ENCODE data around the gene SCN3B.

The SCN3B gene

GRCh38 chr11:123597859-123598258 lies 56.6 kb downstream of the SCN3B start:
- DNase-seq (ENCODE audit: low read depth in 2 of 2): no peak

- DNase-seq (ENCODE audit: low read depth in 2 of 2): no peak
Measured at GRCh38 chr11:123594921-123595320, 59.5 kb downstream of the SCN3B start.

DNA sequence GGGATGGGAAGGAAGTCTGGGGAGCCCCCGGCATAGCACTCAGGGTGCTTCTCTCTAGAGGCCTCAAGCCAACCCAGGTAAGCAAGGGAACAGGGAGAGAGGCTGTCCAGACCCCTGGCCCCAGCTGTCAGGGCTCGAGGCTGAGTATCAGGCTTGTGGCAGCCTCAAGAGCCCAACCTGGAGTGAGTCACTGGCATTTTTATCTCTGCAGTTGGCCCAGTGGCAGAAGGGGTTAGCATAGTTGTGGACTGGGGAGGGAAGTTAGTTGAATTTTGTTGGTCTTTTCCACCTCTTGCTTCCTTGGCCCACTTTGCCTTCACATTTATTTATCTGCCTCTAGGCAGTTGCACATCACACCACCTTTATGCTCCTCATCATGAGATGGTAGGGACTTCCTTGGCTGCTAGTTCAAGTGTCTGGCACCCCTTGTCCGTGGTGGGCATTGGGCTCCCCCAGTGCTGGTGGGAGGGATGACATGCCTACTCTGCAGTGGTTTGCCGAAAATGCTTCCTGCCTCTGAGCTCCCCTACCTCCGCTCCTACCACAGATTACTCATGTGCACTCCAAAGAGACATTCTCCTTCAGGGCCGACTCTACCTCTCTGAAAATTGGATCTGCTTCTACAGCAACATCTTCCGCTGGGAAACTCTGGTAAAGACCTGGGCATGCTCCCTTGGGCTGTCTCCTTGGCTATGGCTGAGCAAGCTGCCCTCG lies 60.1 kb downstream of the SCN3B start:
- DNase-seq (ENCODE audit: low read depth in 2 of 2): no peak

DNA sequence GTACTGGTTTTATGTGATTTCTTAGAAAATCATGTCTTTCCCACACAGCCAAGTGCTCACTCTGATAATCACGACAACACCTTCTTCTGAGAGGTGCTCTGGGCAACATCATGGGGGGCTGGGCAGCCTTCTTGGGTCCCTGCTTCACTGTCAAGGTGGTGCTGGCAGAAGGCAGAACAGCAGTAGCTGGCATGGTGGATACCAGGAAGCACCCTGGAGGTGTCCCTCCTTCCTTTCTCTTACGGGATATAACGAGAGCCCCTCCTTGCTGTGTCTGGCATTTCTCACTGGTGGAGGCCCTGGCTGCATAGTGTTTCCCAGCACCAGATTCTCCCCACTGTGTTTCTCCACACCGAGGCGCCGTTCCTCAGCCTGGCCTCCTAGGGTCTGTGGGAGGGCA lies 60.9 kb downstream of the SCN3B start:
- no peak for DNase-seq (ENCODE audit: low read depth in 2 of 2)

DNA sequence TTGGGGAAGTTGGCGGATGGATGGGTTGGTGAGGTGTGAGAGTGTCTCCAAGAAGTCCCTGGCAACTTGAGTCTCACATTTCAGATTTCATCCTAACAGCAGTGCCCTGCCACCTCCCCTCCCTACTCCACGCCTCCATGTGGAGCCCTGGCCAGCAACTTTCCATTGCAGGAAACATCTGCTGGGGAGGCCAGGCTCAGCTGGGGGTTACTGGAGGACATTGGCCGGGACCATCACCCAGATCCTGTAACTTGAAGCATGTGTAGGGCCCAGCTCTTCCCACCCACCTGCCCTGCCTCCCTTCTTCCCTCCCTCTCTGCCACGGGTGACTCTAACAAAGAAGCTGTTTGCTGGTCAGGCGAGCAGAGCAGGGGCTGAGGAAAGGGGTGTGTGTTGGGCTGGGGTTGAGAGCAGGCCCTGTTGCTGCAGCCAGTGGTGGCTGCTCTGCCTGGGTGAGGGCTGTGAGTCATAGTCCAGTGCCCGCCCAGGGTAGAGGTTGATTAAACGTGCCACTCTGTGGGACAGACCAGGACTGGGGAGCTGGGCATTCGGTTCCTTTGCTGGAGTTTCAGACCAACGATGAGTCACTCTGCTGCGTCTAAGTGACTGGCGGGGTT lies 64.0 kb downstream of the SCN3B start:
- no peak for DNase-seq (ENCODE audit: low read depth in 2 of 2)

GRCh38 chr11:123588864-123589262 lies 65.6 kb downstream of the SCN3B start:
- DNase-seq (ENCODE audit: low read depth in 2 of 2): no peak

DNA sequence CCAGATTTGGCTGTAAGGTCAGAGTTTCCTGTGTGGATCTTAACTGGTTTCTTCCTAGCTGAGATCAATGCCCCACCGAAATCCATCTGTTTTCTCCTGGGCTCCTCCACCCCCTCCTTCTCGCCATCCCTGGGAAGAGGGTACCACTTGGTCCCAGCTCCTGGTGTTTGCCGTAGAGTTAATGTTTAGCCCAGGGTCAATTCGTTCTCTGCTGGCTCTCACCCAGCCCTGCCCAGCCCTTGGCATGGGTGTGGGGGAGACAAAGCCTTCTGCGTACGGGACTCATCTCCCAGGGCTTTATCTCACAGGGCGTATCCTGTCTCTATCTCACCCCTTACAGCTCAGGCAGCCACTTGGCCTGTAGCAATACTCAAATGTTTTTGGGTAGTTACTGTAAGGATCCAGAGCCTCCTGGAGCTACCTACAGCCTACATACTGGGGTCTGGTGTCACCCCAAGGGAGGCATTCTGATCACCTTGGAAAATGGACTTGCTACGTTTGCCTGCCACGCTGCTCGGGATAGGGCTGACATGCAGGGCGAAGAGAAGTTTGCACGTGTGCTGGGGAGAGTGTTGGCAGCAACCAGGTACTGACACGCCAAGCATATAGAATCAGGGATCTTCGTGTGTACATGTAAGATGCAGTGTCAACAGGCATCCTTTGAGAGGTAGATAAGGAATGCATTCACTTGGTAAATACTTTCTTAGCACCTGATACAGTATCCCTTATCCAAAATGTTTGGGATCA lies 66.1 kb downstream of the SCN3B start:
- DNase-seq (ENCODE audit: low read depth in 2 of 2): no peak

GRCh38 chr11:123587559-123587958 lies 66.9 kb downstream of the SCN3B start:
- no peak for DNase-seq (ENCODE audit: low read depth in 2 of 2)

DNA sequence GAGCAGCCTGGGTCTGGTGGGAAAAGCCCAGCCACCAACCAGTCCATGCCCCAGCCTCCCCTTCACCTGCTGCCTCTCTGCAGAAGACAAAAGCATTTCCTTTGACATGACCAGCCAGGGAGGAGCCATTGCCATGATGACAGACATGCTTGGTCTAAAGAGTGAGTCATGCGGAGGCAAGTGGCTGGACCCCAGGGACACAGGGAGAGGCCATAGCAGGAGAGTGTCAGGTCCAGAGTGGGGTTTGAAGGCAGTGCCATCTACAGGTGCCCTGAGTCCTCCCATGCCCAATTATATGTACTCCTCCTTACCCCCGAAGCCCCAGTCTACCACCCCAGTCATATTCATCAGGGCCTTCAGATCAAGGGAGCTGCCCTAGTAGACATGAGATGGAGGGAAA lies 67.4 kb downstream of the SCN3B start:
- DNase-seq (ENCODE audit: low read depth in 2 of 2): no peak

GRCh38 chr11:123586568-123586967 lies 67.9 kb downstream of the SCN3B start:
- DNase-seq (ENCODE audit: low read depth in 2 of 2): no peak

- no peak for DNase-seq (ENCODE audit: low read depth in 2 of 2)
Measured at GRCh38 chr11:123585706-123586105, 68.7 kb downstream of the SCN3B start.

DNA sequence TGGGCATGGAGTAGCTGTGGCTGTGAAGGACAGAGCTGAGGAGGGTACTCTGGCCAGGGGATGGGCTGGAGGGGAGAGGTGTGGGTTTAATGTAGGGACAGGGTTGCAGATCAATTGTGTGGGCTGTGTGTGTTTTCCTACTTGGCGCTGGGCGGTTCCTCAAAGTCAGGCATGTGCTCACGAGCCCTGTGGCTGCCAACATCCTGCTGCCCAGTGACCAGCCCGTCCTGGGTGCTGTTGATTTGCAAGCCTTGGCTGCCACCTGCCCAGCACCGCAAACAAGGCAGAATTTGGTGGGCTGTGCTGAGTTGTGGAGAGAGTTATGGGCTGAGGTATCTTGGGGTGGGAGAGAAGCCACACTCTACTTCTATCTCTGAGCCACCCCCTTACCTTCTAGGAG lies 69.2 kb downstream of the SCN3B start:
- DNase-seq (ENCODE audit: low read depth in 2 of 2): no peak

GRCh38 chr11:123584737-123585136 lies 69.7 kb downstream of the SCN3B start:
- DNase-seq (ENCODE audit: low read depth in 2 of 2): no peak

DNA sequence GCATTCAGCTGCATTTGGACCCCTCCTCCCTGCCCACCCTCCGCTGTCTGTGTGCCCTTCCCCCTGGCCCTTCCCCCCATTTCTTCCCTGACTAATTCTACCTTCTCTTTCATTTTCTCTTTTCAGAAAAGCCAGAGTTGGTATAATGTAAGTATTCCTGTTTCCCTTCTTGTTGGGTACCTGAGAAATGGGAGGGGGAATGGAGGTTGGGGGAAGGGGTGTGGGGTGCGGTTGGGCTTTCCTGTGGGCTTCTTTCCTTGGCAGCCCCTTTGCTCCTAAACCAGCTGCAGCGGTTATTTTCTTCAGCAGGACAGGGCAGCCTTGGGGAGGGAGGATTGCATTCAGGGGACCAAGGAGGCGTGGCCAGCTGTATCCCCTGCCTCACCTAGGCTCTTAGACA lies 70.2 kb downstream of the SCN3B start:
- no peak for DNase-seq (ENCODE audit: low read depth in 2 of 2)

- no peak for DNase-seq (ENCODE audit: low read depth in 2 of 2)
Measured at GRCh38 chr11:123582992-123583504, 71.4 kb downstream of the SCN3B start.

DNA sequence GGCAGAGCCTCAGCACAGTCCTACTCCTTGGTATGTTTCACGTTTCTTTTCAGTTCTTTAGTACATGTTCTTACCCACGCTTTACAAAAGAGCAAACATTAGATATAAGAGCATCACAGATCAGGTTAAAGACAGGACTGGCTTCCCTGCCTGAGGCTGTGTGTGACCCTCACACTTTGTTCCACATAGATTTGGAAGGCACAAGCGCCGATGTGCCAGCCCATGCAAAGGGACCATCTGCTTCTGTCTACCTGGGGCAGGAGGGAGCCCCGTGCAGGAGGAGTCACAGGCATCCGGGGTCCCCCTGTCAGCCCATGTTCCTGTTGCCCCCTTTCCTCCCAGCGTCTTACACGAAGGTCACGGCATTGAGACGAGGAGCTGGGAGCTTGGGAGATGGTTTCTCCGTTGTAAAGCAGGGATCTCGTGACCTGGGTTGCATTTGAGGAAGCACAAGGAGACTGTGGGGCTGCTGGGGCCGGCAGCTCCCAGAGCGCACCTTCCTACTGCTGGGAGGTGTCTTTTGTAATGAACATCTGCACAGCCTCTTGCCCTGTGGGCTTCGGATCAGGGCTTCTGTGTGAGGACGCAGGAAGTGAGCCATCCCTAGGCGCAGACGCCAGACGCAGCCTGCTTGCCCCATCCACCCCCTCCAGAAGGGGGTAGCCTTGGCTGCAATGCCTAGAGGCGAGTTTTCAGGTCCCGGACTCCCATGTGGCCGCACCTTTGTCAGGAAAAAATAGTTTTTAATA lies 72.6 kb downstream of the SCN3B start:
- DNase-seq (ENCODE audit: low read depth in 2 of 2): no peak

DNA sequence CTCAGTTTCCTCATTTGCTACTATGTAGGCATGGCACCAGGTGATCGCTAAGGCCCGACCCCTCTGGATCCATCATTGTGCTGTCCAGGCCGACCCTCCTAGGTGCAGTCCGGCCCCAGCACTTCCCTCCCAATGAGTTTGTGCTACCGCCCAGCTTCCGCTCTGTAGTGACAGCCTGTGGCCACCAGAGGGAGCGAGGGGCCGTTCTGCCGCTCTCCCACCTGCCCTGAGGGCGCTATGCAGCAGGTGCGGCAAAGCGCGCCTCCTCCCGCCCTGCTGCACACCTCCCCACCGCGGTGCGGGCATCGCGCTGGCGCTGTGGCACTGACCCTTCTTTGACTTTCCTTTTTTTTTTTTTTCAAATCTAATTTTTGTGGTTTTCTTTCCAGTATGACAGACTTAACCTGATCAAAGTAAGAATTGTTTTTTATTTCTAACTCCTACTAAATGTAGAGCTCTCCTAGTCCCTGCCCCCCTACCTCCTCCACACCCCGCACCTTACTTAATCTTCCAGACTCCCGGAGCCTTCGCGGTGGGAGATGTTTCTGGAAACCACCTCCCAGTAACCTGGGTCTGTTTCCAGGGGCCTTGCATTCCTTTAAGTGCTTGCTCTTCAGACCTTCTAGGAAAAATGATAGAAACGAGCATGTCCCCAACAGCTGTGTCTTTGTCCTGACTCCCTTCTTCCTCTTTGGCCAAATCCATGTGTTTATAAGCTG lies 73.7 kb downstream of the SCN3B start:
- peak; percentile 52 to 58 for DNase-seq (ENCODE audit: low read depth in 2 of 2)

GRCh38 chr11:123580137-123580536 lies 74.3 kb downstream of the SCN3B start:
- no peak for DNase-seq (ENCODE audit: low read depth in 2 of 2)

- no peak for DNase-seq (ENCODE audit: low read depth in 2 of 2)
Measured at GRCh38 chr11:123579482-123579812, 75.0 kb downstream of the SCN3B start.

All from stimulated activated CD8-positive, alpha-beta memory T cell treated with anti-CD3 and anti-CD28 coated beads, Interleukin-2, amount 100 ng/mL, for 48 hours (primary cell).